HG02642 (cell line): ENCODE results near the gene GAS2L2.

ENCODE experiments used
- ATAC-seq: cut with Tn5 transposase; IDR thresholded peaks from one replicate; pipeline ENCODE4 v1.9.1; 2021; ENCODE audit warnings: mild to moderate bottlenecking; ENCODE audit not compliant: unreplicated experiment, poor library complexity

The GAS2L2 gene

GRCh38 chr17:35752945-35753764, at the start of gene GAS2L2:
GAS2L2 (minus strand) TSS chr17:35753239; CDS start chr17:35752850, 389 bp downstream.
- ATAC-seq = no peak

- ATAC-seq = no peak
Observed at GRCh38 chr17:35801583-35802224, 48.7 kb upstream of the GAS2L2 start.

GRCh38 chr17:35799942-35800341, 46.9 kb upstream of the GAS2L2 start:
- ATAC-seq = no peak

- no peak for ATAC-seq
Observed at GRCh38 chr17:35797918-35798317, 44.9 kb upstream of the GAS2L2 start.

DNA sequence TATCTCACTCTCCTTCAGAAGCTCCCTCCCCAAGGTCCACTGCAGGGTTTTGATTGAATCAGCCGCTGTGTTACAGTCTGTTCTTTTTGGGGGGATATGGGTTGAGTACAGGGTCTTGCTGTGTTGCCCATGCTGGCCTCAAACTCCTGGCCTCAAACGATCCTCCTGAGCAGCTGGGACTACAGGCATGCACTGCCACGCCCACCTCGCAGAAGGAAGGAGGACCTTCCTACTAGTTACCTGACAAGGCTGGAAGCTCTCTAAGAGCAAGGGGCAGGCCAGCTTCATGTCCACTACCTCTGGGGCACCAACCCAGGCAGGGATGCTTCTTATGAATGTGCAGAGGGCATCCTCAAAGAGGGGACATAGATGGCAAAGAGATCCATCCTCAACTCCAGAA, 44.3 kb upstream of the GAS2L2 start:
- ATAC-seq = no peak

DNA sequence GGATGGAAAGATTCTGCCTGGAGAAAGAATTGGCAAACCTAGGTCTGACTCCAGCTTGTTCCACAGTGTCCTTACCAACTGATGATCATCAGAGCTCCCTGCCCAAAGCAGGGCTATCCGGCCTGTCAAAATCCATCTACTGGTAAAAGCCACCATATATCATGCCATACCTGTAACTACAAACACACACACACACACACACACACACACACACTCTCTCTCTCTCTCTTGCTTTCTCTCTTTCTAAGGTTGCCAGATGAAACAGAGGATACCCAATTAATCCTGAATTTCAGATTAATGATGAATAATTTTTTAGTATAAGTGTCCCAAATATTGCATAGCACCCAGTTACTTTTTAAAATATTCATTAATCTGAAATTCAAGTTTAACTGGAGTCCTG, 43.9 kb upstream of the GAS2L2 start:
- ATAC-seq = no peak

- no peak for ATAC-seq
Observed at GRCh38 chr17:35795871-35796265, 42.8 kb upstream of the GAS2L2 start.

DNA sequence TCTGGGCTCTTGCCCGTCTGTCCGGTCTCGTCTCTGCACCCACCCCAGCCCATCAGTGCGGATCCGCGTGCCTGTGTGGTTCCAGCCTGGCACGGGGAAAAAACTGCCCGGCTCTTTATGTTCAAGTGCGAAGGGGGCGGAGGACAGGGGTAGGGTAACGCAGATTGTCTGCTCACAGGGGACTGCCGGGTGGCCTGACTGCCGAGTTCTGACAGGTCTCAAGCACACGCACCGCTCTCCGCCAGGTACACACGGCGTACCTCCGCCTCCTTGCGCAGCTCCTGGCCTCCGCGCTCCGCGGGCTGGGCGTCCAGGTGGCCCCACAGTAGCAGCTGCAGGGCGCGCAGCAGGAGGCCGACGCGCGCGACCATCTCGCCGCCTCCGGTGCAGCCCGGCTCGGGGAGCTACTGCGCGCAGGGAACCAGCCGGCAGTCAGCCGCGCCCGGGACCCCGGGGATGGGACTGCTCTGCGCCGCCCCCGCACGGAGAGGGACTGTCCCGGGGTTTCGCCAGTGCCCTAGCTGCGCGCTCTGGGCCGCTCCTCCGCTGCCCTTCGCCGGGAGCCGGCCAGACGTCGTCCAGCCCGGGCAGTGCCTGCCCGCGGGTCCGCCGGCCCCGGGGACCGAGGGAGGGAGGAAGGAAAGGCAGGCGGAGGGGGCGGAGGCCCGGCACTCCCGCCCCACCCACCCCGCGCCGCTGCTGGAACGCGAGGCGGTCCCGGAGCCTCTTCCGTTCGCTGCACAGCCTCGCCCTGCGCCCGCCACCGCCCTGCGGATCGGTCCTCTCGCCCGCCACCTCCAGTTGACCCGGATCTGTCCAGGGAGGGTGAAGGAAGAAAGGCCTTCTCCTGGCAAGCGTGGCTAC, 42.2 kb upstream of the GAS2L2 start, which contains the start of gene MMP28:
TSS of gene MMP28 (minus strand) at position 635 of the 864 bp plus-strand sequence. CDS start at position 371, 264 bp downstream.
- no peak for ATAC-seq

DNA sequence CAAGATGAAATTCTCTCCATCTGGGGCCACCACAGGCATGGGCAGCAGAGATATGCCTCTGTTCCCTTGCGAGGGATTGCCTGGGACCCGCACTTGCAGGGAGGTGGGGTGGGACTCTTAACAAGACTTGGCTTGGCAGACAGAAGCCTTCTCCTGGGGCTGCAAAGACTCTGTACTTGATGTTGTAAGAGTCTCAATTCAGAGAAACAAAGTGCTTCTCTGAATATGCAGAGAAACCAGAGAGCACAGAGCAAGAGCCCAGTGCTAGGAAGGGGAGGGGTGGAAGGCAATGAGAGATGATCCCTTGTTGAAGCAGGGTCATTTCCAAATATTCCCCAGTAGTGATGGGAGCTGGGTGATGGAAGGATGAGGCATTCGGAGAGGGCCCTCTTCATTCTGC, 40.2 kb upstream of the GAS2L2 start:
- ATAC-seq = no peak

DNA sequence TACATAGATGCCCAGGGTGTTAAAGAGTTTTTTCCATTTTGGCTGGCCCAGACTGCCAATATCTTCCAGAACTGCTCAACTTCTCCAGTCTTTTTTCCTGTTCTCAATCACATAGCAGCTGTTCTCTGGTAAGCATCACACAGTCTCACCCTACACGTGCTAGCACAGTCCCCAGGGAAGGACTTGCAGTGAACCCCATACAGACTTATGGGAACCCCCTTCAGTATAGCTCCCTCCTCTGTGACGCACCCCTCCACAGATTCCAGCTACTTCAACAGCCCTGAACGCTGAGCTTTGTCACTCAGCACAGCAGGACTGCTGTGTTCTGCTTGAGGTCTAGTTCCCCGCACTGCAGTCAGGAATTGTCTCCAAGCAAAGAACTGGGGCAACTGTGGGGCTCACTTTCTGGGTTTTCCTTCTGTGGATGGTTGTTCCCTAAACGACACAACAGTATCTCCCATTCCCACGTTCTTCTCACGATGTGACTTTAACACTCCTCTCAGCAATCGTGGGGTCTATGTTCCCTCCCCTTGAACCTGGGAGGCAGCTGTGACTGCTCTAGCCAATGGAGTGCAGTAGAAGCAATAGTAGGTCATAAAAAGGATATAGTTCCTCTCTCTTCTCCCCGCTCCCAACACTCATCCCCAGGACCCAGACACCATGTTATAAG, 38.8 kb upstream of the GAS2L2 start:
- no peak for ATAC-seq

- ATAC-seq = no peak
Observed at GRCh38 chr17:35790841-35791240, 37.8 kb upstream of the GAS2L2 start.

- no peak for ATAC-seq
Observed at GRCh38 chr17:35788477-35789368, 35.7 kb upstream of the GAS2L2 start.

GRCh38 chr17:35786941-35787432, 33.9 kb upstream of the GAS2L2 start:
- ATAC-seq = no peak

- no peak for ATAC-seq
Observed at GRCh38 chr17:35784895-35785294, 31.9 kb upstream of the GAS2L2 start.

DNA sequence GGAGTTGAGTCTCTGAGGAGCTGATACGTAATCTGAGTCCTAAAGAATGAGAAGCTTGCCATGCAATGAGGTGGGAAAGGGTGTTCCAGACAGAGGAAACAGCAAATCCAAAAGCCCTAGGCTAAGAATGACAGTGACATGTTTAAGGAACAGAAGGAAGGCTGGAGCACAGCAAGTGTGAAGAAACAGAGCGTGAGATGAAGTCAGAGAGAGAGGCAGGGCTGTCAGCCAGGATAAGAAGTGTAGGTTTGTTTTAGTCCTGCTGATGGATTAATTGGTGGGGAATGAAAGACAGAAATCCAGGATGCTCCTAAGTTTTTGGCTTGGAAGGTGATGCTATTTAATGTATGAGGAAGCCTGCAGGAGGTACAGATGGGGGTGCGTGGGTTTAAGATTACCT, 27.9 kb upstream of the GAS2L2 start:
- no peak for ATAC-seq

- no peak for ATAC-seq
Observed at GRCh38 chr17:35778641-35779196, 25.7 kb upstream of the GAS2L2 start.

- ATAC-seq = no peak
Observed at GRCh38 chr17:35775583-35775982, 22.5 kb upstream of the GAS2L2 start.

GRCh38 chr17:35775039-35775438, 22.0 kb upstream of the GAS2L2 start:
- ATAC-seq = no peak

DNA sequence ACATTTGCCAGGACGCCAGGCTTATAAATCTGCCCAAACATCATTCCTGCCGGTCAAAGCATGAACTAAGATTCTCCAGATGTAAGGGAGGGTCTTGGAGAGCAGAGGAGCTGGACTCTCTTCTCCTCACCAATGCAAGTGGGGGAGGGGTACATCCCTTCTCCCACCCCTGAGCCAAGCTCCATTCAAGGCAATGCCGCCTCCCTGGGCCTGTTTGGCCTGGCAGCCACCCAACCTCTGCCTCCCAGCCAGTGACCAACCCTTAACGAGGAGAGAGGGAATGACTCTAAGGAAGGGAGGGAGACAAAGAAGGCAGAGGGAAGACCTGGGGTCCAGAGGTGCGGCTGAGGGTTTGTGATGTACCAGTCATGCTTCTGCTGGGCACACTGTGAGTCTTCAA, 21.5 kb upstream of the GAS2L2 start:
- no peak for ATAC-seq
